SK-N-SH treated with all-trans-retinoic acid at 6 μM for 48 hours (cell line): ENCODE measurements around the gene CHMP6.
"Not testable (repeated sequence)": the region's sequence is repeated elsewhere in the genome, so short reads cannot be mapped to it uniquely, and the experiment has no call there.

Source experiments
- ATAC-seq: fragments of 200-7000 bp; cut with Tn5 transposase; 3 replicates; pipeline ENCODE4 v1.9.1; 2020; ENCODE audit warnings: mild to moderate bottlenecking, moderate library complexity
- ARNTL ChIP-seq: fragments of 450-650 bp; formaldehyde crosslinking; IDR thresholded peaks from 2 replicates; pipeline ENCODE4 v1.5.0; 2020; ENCODE audit warnings: low read depth, mild to moderate bottlenecking, moderate library complexity, borderline replicate concordance
- BACH2 ChIP-seq: fragments of 250-450 bp; sonication (Bioruptor Pico); IDR thresholded peaks from 2 replicates; pipeline ENCODE4 v1.9.0; 2021; ENCODE audit warnings: mild to moderate bottlenecking, borderline replicate concordance
- CSDC2 ChIP-seq: fragments of 250-450 bp; sonication (Bioruptor Pico); IDR thresholded peaks from 2 replicates; pipeline ENCODE4 v1.5.0; 2020; ENCODE audit warnings: mild to moderate bottlenecking, moderate library complexity
- ESRRG ChIP-seq: fragments of 250-450 bp; sonication (Bioruptor Pico); IDR thresholded peaks from 2 replicates; pipeline ENCODE4 v1.6.1; 2021; ENCODE audit warnings: mild to moderate bottlenecking
- GLIS3 ChIP-seq: fragments of 250-450 bp; sonication (Bioruptor Pico); IDR thresholded peaks from 2 replicates; pipeline ENCODE4 v1.5.0; 2020; ENCODE audit warnings: mild to moderate bottlenecking, moderate library complexity
- ISL1 ChIP-seq: fragments of 250-450 bp; sonication (Bioruptor Pico); IDR thresholded peaks from 2 replicates; pipeline ENCODE4 v2.1.2; 2022; ENCODE audit warnings: mild to moderate bottlenecking, moderate library complexity
- OSR1 ChIP-seq: fragments of 250-450 bp; sonication (Bioruptor Pico); IDR thresholded peaks from 2 replicates; pipeline ENCODE4 v1.8.0; 2022; ENCODE audit warnings: moderate library complexity, mild to moderate bottlenecking, inconsistent platforms
- PPARA ChIP-seq: fragments of 250-450 bp; sonication (Bioruptor Pico); IDR thresholded peaks from 2 replicates; pipeline ENCODE4 v1.5.0; 2020; ENCODE audit warnings: mild to moderate bottlenecking, borderline replicate concordance
- RARB ChIP-seq: fragments of 250-450 bp; sonication (Bioruptor Pico); IDR thresholded peaks from 2 replicates; pipeline ENCODE4 v1.8.0; 2021; ENCODE audit warnings: mild to moderate bottlenecking, moderate library complexity
- SNAI2 ChIP-seq: fragments of 250-450 bp; sonication (Bioruptor Pico); IDR thresholded peaks from 2 replicates; pipeline ENCODE4 v1.5.0; 2020; ENCODE audit warnings: mild to moderate bottlenecking, moderate library complexity
- TCF4 ChIP-seq: fragments of 250-450 bp; sonication (Bioruptor Pico); IDR thresholded peaks from 2 replicates; pipeline ENCODE4 v1.8.0; 2021; ENCODE audit warnings: mild to moderate bottlenecking, moderate library complexity, borderline replicate concordance
- TOX ChIP-seq: fragments of 250-450 bp; sonication (Bioruptor Pico); IDR thresholded peaks from 2 replicates; pipeline ENCODE4 v1.8.0; 2021; ENCODE audit warnings: mild to moderate bottlenecking, moderate library complexity, borderline replicate concordance
- ZC3H10 ChIP-seq: fragments of 250-450 bp; sonication (Bioruptor Pico); IDR thresholded peaks from 2 replicates; pipeline ENCODE4 v1.5.1; 2021; ENCODE audit warnings: mild to moderate bottlenecking, moderate library complexity
- ZFP3 ChIP-seq: fragments of 250-450 bp; sonication (Bioruptor Pico); IDR thresholded peaks from 2 replicates; pipeline ENCODE4 v1.5.0; 2020; ENCODE audit warnings: mild to moderate bottlenecking, moderate library complexity
- ZFP30 ChIP-seq: fragments of 450-650 bp; formaldehyde crosslinking; IDR thresholded peaks from 2 replicates; pipeline ENCODE4 v1.5.0; 2022; ENCODE audit warnings: mild to moderate bottlenecking, moderate library complexity
- ZNF565 ChIP-seq: fragments of 450-650 bp; formaldehyde crosslinking; conservative IDR thresholded peaks from 2 replicates; pipeline ENCODE4 v1.5.0; 2020; ENCODE audit warnings: low read depth, mild to moderate bottlenecking, moderate library complexity
- ZNF70 ChIP-seq: fragments of 450-650 bp; formaldehyde crosslinking; IDR thresholded peaks from 2 replicates; pipeline ENCODE4 v1.5.0; 2020; ENCODE audit warnings: mild to moderate bottlenecking, moderate library complexity
- ZNF8 ChIP-seq: fragments of 450-650 bp; formaldehyde crosslinking; IDR thresholded peaks from 2 replicates; pipeline ENCODE4 v1.5.0; 2020; ENCODE audit warnings: mild to moderate bottlenecking, moderate library complexity
- TF ChIP-seq, protein P1 (sequence below): fragments of 250-450 bp; sonication (Bioruptor Pico); IDR thresholded peaks from 2 replicates; pipeline ENCODE4 v1.5.0; 2020; ENCODE audit warnings: mild to moderate bottlenecking, moderate library complexity
- TF ChIP-seq, protein P2 (sequence below): fragments of 250-450 bp; sonication (Bioruptor Pico); IDR thresholded peaks from 2 replicates; pipeline ENCODE4 v1.8.0; 2020; ENCODE audit warnings: mild to moderate bottlenecking, moderate library complexity, borderline replicate concordance
- TF ChIP-seq, protein P3 (sequence below): fragments of 250-450 bp; sonication (Bioruptor Pico); IDR thresholded peaks from 2 replicates; pipeline ENCODE4 v1.8.0; 2021; ENCODE audit warnings: low read depth, mild to moderate bottlenecking, moderate library complexity, borderline replicate concordance
- TF ChIP-seq, protein P4 (sequence below): fragments of 250-450 bp; sonication (Bioruptor Pico); IDR thresholded peaks from 2 replicates; pipeline ENCODE4 v1.5.1; 2020; ENCODE audit warnings: low read depth, mild to moderate bottlenecking, moderate library complexity
- TF ChIP-seq, protein P5 (sequence below): fragments of 250-450 bp; sonication (Bioruptor Pico); IDR thresholded peaks from 2 replicates; pipeline ENCODE4 v1.5.1; 2021; ENCODE audit warnings: mild to moderate bottlenecking, moderate library complexity

CHMP6 gene

DNA sequence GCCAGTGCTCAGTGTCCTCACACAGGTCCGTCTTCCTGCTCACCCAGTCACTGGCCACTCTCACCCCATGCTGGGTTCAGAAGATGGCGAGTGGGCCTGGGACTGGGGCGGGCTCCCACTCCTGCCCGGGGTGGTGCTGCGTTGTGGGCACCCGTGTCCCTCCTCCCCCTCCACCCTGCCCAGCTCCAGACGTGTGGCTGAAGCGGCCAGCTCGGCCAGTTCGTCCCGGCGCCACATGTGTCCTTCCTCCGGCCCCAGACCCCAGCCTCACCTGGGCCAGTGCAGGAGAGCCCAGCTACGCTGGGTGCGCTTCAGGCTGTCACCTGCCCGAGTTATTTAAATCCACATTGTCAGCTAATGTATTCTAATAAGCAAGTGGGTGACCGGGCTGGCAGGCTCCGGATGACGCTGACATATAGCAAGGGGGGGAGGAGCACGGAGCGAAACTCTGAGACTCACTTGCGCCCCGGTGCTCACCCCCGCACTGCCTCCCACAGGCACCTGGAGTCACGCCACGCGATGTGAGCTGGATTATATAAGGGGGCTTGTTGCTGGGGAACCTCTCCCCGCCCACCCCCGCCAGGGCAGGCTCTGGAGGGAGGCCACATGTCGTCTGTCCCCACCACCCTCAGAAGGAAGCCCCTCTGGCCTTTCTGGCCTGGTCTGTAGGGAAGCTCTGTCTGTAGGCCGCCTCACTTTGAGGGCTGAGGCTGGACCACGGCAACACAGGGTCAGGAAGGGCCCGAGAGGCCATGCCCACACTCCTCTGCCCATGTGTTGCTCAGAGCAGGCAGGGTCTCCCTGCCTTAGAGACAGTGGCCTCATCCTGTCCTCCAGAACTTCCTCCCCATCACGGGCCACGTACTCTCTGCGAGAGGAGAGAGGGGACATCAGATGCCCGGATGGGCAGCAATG, 36.2 kb downstream of the CHMP6 start:
- TF ChIP-seq OSR1 (no peak), ISL1 (CRISPR knock-in tag) (no peak), ZNF565 (CRISPR knock-in tag) (no peak), ZC3H10 (CRISPR knock-in tag) (no peak), CSDC2 (no peak), SNAI2 (CRISPR knock-in tag) (no peak), RARB (no peak), TOX (CRISPR knock-in tag) (no peak), ZNF8 (CRISPR knock-in tag) (no peak), BACH2 (CRISPR knock-in tag) (no peak)
- peak; percentile 30 for ATAC-seq

DNA sequence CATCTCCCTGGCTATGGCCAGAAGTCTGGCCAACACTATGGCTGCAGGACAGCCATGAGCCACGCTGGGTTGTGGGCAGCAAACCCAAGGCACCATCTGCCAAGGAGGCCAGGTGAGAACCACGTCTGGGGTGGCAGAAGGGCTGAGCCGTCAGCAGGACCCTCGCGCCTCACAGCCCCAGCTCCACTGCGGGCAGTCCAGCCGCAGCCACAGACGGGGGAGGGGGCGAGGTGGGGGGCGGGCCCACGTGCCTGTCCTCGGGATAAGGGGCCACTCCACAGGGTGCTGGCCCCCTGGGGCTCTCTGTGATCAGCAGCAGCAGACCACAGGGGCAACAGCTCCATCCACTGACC, 36.8 kb downstream of the CHMP6 start:
- ATAC-seq, result no peak; the same call in 2 of the 3 replicates
- TF ChIP-seq ZNF8 (CRISPR knock-in tag) (no peak), ZFP30 (CRISPR knock-in tag) (no peak), ZNF565 (CRISPR knock-in tag) (no peak), ZC3H10 (CRISPR knock-in tag) (no peak), TCF4 (CRISPR knock-in tag) (no peak), TOX (CRISPR knock-in tag) (no peak), ESRRG (CRISPR knock-in tag) (no peak), ZFP3 (CRISPR knock-in tag) (no peak), ZNF70 (CRISPR knock-in tag) (no peak), PPARA (CRISPR knock-in tag) (no peak), BACH2 (CRISPR knock-in tag) (no peak), GLIS3 (no peak), RARB (no peak), ARNTL (CRISPR knock-in tag) (no peak), CSDC2 (no peak), ISL1 (CRISPR knock-in tag) (no peak), OSR1 (no peak)
- TF ChIP-seq, protein P1, sequence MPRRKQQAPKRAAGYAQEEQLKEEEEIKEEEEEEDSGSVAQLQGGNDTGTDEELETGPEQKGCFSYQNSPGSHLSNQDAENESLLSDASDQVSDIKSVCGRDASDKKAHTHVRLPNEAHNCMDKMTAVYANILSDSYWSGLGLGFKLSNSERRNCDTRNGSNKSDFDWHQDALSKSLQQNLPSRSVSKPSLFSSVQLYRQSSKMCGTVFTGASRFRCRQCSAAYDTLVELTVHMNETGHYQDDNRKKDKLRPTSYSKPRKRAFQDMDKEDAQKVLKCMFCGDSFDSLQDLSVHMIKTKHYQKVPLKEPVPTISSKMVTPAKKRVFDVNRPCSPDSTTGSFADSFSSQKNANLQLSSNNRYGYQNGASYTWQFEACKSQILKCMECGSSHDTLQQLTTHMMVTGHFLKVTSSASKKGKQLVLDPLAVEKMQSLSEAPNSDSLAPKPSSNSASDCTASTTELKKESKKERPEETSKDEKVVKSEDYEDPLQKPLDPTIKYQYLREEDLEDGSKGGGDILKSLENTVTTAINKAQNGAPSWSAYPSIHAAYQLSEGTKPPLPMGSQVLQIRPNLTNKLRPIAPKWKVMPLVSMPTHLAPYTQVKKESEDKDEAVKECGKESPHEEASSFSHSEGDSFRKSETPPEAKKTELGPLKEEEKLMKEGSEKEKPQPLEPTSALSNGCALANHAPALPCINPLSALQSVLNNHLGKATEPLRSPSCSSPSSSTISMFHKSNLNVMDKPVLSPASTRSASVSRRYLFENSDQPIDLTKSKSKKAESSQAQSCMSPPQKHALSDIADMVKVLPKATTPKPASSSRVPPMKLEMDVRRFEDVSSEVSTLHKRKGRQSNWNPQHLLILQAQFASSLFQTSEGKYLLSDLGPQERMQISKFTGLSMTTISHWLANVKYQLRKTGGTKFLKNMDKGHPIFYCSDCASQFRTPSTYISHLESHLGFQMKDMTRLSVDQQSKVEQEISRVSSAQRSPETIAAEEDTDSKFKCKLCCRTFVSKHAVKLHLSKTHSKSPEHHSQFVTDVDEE, result no peak
- TF ChIP-seq, protein P2, sequence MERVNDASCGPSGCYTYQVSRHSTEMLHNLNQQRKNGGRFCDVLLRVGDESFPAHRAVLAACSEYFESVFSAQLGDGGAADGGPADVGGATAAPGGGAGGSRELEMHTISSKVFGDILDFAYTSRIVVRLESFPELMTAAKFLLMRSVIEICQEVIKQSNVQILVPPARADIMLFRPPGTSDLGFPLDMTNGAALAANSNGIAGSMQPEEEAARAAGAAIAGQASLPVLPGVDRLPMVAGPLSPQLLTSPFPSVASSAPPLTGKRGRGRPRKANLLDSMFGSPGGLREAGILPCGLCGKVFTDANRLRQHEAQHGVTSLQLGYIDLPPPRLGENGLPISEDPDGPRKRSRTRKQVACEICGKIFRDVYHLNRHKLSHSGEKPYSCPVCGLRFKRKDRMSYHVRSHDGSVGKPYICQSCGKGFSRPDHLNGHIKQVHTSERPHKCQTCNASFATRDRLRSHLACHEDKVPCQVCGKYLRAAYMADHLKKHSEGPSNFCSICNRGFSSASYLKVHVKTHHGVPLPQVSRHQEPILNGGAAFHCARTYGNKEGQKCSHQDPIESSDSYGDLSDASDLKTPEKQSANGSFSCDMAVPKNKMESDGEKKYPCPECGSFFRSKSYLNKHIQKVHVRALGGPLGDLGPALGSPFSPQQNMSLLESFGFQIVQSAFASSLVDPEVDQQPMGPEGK, result no peak
- TF ChIP-seq, protein P3, sequence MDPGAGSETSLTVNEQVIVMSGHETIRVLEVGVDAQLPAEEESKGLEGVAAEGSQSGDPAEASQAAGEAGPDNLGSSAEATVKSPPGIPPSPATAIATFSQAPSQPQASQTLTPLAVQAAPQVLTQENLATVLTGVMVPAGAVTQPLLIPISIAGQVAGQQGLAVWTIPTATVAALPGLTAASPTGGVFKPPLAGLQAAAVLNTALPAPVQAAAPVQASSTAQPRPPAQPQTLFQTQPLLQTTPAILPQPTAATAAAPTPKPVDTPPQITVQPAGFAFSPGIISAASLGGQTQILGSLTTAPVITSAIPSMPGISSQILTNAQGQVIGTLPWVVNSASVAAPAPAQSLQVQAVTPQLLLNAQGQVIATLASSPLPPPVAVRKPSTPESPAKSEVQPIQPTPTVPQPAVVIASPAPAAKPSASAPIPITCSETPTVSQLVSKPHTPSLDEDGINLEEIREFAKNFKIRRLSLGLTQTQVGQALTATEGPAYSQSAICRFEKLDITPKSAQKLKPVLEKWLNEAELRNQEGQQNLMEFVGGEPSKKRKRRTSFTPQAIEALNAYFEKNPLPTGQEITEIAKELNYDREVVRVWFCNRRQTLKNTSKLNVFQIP (CRISPR knock-in tag), result no peak

DNA sequence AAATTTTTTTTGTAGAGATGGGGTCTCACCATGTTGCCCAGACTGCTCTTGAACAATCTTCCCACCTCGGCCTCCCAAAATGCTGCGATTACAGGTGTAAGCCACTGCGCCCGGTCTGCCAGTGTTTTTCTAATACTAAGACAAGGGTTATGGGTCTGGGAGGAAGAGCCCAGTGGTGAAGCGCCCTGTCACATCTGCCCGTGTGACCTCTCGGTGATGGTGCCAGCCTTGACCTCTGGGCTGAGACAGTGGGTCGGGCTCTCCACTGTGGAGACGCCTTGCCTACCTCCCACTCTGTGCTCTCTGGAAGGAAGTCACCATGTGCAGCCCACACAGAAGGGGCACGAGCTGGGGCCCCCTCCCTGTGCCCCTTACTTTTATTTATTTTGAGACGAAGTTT, 38.2 kb downstream of the CHMP6 start:
- no peak for ATAC-seq
- TF ChIP-seq, protein P4, sequence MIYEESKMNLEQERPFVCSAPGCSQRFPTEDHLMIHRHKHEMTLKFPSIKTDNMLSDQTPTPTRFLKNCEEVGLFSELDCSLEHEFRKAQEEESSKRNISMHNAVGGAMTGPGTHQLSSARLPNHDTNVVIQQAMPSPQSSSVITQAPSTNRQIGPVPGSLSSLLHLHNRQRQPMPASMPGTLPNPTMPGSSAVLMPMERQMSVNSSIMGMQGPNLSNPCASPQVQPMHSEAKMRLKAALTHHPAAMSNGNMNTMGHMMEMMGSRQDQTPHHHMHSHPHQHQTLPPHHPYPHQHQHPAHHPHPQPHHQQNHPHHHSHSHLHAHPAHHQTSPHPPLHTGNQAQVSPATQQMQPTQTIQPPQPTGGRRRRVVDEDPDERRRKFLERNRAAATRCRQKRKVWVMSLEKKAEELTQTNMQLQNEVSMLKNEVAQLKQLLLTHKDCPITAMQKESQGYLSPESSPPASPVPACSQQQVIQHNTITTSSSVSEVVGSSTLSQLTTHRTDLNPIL (CRISPR knock-in tag), result no peak
- TF ChIP-seq, protein P2, result no peak
- TF ChIP-seq ZNF8 (CRISPR knock-in tag) (no peak), TCF4 (CRISPR knock-in tag) (no peak)
- TF ChIP-seq, protein P5, sequence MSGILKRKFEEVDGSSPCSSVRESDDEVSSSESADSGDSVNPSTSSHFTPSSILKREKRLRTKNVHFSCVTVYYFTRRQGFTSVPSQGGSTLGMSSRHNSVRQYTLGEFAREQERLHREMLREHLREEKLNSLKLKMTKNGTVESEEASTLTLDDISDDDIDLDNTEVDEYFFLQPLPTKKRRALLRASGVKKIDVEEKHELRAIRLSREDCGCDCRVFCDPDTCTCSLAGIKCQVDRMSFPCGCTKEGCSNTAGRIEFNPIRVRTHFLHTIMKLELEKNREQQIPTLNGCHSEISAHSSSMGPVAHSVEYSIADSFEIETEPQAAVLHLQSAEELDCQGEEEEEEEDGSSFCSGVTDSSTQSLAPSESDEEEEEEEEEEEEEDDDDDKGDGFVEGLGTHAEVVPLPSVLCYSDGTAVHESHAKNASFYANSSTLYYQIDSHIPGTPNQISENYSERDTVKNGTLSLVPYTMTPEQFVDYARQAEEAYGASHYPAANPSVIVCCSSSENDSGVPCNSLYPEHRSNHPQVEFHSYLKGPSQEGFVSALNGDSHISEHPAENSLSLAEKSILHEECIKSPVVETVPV (CRISPR knock-in tag), result no peak

DNA sequence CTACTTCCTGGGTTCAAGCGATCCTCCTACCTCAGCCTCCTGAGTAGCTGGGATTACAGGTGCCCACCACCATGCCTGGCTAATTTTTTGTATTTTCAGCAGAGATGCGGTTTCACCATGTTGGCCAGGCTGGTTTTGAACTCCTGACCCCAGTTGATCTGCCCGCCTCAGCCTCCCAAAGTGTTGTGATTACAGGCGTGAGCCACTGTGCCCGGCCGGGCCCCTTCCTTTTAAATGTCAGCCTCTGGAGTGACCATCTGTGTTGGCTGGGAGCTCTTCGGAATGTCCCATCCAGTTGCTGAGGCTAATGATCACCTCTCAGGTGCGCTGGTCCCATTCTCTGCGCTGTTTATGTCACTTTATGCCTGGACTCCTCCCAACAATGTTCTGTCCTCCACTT, 38.7 kb downstream of the CHMP6 start:
- ATAC-seq, result not testable (repeated sequence)
